NCI-H146 treated with DMSO at 0.1 percent for 48 hours (cell line): ENCODE measurements around the gene AGAP1.
"Not testable (repeated sequence)": the region's sequence is repeated elsewhere in the genome, so short reads cannot be mapped to it uniquely, and the experiment has no call there.

Experiments used
- DNase-seq: peaks from one replicate; lab custom pipeline; 2025; ENCODE audit not compliant: unreplicated experiment; lab: John Stamatoyannopoulos, UW

The AGAP1 gene

DNA sequence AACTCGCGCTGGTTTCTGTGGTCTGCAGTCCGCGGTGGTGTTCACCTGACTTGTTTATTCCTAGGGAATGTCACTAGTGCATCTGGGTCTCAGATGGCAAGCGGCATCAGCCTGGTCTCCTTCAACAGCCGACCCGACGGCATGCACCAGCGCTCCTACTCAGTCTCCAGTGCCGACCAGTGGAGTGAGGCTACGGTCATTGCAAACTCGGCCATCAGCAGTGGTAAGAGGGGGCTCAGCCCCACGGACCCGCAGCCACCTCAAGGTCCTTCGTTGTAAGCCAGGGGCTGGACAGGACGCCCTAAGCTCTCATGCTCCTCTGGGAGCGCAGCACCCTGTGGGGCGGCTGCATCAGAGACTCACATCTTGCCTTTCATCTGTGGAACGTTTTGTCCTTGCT, 436.9 kb downstream of the AGAP1 start:
- no peak for DNase-seq

DNA sequence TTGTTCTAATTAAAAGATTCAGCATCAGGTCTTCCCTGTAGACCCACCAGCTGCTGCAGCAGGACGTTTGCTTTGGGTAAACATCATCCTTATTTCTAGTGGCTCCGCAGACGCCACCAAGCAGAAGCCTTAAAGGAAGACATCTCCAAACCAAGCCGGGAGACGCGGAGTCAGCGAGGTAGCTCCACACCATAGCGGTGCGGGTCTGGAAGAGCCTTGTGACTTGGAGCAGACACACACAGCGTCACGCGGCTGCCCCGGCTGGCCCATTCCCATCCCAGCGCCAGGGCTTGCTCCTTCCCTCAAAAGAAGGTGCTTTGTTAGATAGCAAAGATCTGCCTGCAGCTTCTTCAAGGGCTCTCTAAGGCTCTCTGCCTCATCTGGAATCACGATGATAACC, 437.8 kb downstream of the AGAP1 start:
- DNase-seq = no peak

GRCh38 chr2:235934059-235934773, 440.4 kb downstream of the AGAP1 start:
- DNase-seq = no peak

DNA sequence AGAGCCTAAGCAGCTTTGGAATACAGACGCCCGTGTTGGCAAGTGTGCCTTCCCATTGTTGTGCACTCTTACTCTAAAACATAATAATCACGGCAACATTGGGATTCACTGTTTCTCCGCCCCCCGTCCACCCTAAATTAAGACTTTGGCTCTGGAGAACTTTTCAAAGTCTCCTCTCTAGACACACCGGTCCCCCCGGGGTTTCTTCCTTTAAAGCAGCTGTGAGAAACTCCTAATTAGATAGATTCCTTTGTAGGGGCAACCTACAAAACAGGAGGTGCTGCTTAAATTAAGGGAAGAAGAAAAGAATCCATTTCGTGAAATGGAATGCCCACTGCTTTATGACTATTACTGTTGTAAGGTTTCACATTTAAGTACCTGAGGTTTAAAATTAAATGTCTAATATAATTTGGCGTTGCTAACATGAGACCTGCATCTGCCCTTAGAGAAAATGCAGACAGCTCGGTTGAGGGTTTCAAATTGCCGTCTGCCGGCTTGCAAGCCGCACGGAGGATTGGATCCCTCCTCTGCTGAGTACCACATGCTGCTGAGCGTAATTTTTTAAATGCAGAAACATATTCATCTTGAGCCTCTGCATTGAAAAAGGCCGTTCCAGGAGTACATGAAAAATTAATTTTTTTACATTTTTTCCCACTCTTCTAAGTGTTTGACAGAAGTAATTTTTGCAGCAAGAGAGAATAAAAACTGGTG, 441.1 kb downstream of the AGAP1 start:
- no peak for DNase-seq

DNA sequence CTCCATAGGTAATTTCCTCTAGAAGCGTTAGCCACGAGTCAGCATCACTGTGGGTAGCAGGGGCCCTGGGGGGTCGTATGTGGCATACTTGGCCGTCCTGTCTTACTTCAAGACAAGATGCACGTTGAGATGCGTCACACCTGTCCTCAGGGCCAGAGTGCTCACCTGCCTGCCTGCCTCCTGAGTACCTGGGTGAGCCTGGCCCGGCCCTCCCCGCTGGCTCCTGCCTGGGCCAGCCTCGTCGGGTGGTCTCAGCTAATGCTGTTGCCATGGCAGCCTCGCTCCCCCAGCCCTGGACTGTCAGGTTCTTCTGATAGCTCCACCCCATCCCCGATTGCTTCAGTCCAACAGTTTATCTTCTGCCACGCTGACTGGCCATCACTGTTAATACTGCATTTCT, 441.9 kb downstream of the AGAP1 start:
- DNase-seq = no peak

GRCh38 chr2:235936493-235936892, 442.6 kb downstream of the AGAP1 start:
- DNase-seq = no peak

DNA sequence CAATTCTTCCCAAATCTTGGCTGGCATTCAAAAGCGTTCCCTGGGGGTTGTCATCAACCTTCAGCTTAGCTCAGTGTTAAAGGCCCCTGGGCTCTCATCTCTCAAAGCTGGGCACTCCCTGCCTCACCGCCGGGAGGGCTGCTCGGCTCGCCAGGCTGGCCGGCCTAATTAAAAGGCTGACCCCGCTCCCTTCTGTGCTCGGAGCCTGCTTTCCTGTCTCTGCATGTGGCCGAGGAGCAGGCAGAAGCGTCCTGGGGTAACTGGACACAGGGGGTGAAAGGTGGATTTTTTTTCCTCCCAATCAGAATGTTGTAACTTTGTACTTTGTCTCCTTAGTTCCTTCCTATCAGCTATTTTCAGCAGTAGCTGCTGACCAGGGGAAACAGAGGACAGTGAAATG, 443.2 kb downstream of the AGAP1 start:
- no peak for DNase-seq

DNA sequence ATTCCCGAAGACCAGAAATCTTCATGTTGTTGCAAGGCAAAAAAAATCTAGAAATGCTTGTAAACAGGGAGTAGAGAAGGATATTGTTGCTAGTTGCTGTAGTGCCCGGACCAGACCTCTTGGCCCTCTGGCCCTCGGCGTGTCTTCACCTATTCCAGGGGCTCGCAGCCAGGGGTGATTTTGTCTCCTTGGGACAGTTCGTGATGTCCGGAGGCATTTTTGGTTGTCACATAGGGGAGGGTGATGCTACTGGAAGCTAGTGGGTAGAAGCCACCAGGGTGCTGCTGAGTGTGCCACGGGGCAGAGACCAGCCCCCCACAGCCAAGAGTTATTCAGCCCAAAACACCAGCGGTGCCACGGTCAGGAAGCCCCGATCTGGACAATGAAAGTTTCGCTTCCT, 443.7 kb downstream of the AGAP1 start:
- DNase-seq = no peak

- no peak for DNase-seq
Observed at GRCh38 chr2:235937936-235938335, 444.1 kb downstream of the AGAP1 start.

- no peak for DNase-seq
Observed at GRCh38 chr2:235938611-235939010, 444.8 kb downstream of the AGAP1 start.

GRCh38 chr2:235939471-235939870, 445.6 kb downstream of the AGAP1 start:
- no peak for DNase-seq

GRCh38 chr2:235940330-235940729, 446.5 kb downstream of the AGAP1 start:
- no peak for DNase-seq

DNA sequence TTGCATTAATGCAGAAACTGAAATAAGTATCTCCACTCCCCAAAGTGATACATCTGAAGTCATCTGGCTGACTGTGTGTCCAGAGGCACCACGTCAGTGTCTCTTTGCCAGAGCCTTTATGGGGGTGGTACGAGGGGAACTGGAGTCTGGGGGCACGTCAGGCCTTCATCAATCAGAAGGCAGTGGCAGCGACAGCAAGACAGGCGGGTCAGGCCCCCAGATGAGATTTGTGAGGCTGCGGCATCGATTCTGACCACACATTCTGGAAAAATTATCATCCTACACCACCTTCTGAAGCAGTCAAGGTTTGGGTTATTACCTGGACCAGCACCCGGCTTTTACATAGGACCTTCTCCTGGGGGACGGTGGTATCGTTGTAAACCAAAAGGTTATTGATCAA, 450.7 kb downstream of the AGAP1 start:
- no peak for DNase-seq

DNA sequence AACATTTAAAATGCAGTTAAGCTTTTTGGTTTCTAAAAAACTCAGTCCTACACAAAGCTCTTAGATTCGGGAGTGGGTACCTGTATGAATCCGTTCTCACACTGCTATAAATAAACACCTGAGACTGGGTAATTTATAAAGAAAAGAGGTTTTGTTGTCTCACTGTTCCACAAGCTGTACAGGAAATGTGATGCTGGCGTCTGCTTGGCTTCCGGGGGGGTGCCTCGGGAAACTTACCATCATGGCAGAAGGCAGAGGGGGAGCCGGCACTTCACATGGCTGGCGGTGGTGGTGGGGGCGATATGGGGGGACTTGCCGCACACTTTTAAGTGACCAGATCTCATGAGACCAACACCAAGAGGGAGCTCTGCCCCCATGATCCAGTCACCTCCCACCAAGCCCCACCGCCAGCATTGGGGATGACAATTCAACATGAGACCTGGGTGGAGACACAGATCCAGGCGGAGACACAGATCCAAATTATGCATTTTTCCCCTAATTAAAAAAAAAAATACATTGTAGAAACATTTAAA, 451.8 kb downstream of the AGAP1 start:
- DNase-seq = no peak

- DNase-seq = no peak
Observed at GRCh38 chr2:235946590-235946989, 452.7 kb downstream of the AGAP1 start.

- not testable (repeated sequence) for DNase-seq
Observed at GRCh38 chr2:235947055-235947454, 453.2 kb downstream of the AGAP1 start.

- no peak for DNase-seq
Observed at GRCh38 chr2:235949567-235950472, 456.0 kb downstream of the AGAP1 start.

DNA sequence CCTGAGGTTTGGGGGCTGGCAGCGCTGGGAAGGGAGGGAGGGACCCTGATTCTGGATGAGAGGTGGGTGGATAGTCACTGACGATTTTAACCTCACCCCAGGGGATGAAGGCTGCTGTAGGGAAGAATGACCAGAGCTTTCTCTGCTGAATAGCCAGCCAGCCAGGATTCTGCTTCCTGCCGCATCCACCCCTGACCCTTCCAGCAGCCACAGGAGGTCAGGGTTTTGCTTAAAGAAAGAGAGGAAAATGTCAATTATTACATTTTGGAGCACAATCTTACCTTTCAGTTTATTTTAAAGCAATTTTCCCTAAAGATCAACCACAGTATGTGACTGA, 456.6 kb downstream of the AGAP1 start:
- no peak for DNase-seq

- no peak for DNase-seq
Observed at GRCh38 chr2:235951493-235951892, 457.6 kb downstream of the AGAP1 start.

DNA sequence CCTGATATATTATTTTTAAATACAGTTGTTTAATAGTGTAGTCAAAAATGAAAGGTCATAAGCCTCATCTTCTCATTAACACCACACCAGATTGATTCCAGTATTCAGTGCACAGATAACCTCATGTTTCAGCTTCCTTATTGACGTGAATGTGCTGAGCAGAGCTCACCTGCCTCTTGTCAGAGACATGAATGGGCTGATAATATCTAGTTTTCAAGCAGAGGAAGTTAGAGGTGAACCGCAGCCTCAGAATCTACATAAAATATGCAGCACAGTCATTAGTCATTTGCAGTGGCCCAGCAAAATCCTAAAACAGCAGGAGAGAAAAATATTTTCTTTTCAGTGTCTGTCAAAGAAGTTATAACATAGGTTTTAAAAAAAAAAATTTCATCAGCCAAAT, 458.1 kb downstream of the AGAP1 start:
- DNase-seq = no peak

- no peak for DNase-seq
Observed at GRCh38 chr2:235952714-235953113, 458.9 kb downstream of the AGAP1 start.

GRCh38 chr2:235954281-235954680, 460.4 kb downstream of the AGAP1 start:
- DNase-seq = no peak
